ELF-1 (cell line): ENCODE data around the gene ATP6V1G2.

Experiments
- DNase-seq: peaks from one replicate; pipeline ENCODE4 v3.0.0-alpha.2; 2016; ENCODE audit warnings: low read depth, low spot score

The ATP6V1G2 gene

DNA sequence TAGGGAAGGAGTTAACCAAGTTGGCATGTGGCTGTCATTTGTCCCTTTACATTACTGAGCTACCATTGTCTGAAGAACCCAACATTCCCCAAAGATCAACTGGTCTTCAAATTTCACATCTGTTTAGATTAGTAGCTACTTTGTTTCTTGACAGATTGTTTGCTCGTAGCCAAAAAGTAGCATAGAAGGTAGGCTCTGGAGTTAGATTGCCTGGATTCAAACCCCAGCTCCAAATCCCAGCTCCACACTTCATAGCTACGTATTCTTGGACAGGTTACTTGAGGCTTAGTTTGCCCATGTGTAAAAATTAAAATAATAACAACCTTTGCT lies 2.1 kb upstream of the ATP6V1G2 start:
- no peak for DNase-seq

DNA sequence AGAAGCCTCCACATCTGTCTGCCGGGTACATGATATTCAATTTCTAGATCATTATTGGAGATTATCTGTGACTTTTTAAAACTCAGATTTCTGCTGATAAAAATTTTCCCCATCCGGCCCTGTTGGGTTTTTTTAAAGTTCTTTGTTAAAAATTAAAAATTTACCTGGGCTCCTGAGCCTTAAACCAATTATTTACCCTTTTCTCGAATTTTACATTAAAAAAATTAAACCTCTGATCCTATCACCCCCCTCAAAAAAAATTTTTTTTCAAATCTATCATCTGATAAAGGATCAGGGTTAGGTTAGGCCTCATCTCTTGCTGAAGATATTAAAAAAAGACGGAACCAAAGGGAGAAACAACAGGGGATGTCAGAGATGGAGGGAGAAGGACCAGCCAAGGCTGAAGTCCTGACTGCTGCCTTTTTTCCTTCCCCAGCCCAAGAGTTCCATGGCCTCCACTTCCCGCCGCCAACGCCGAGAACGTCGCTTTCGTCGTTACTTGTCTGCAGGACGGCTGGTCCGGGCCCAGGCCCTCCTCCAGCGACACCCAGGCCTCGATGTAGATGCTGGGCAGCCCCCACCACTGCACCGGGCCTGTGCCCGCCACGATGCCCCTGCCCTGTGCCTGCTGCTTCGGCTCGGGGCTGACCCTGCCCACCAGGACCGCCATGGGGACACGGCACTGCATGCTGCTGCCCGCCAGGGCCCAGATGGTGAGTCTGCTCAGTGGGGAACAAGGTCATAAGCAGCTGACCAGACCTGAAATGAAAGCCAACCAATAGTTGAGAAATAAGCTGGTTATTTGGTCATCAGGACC lies 1.5 kb upstream of the ATP6V1G2 start:
- DNase-seq: no peak

DNA sequence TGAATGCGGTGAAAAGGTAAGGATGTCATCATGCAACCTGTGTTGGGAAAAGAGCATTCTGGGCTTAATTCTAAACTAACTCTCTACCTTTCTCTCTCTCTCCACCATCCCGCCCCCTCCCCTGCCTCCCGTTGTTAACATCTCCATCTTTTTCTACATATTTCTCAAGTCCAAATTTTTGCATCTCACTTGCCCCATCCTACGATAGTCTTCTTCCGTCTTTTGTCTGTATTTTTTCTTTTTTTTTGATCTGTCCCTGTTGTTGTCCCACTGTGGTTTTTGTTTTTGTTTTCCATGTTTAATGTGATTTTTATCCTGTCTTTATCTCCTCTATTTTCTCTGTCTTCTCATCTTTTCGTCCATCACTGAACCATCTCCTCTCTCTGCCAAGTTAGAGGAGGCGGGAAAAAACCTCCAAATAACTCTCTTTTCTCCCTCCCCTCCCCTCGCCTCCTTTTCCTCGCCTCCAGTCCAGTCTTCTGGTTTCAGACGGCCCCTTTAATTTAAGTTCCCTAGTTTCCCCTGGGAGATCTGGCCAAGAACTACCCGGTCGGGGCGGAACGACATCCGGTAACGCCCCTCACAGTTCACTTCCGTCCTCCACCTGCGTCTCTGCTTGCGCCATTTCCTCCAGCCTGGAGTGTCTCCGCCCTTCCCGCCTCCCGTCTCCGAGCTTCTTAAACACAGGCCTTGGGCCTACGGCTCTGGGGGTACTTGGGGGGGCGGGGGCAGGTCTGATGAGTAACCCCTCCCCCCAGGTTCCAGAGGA lies 734 bp upstream of the ATP6V1G2 start, which contains the start of gene NFKBIL1:
TSS of gene NFKBIL1 (plus strand) at position 651 of the 769 bp plus-strand sequence. CDS start at position 738, 87 bp downstream.
- peak; percentile 96 for DNase-seq

DNA sequence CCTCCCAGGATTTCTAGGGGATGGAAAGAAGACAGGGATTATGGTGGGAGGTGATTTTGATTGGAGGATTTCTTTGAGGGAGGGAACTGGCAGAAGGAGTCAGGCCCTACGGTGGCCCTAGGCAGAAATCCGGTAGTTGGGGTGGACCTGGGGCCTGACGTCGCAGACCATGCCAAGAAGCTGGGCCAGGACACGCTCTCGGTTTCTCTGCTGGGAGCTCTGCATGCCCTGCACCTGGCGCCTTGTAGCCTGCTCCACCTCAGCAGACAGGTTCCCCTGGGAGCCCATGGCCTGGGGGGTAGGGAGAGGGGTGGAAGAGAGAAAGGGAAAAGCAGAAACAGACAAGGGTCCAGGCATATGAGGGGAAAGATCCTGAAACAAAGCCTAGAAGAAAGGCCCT lies 1.1 kb downstream of the ATP6V1G2 start:
- no peak for DNase-seq

DNA sequence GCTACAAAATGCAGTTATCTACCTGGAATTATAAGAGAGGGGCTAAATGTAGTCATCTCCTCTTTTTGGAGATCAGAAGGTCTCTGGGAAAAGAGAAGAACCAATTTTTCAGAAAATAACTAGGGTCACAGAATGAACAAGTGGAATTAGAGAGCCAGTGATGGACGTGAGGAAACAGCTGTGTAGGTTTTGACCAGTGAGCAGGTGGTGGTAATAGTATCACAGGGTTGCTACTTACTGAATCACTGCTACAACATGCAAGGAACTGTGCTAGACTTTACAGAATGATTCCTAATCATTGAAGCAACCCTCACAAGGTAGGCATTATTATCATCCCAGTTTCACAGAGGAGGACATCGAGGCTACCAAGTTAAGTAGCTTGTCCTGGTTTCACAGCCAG lies 1.7 kb downstream of the ATP6V1G2 start:
- DNase-seq: no peak

DNA sequence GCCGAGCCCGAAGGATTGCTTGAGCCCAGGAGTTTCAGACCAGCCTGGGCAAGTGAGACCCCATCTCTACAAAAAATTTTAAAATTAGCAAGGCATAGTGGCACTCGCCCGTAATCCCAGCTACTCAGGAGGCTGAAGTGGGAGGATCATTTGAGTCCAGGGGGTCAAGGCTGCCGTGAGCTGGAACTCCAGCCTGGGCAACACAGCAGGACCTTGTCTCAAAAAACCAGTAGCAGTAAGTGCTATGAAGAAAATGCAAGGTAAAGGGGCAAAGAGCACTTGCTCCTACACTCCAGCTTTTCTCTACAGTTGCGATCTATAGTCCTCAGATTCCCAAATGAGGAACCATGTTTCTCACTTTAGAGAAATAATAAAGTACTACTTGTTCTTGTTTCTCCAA lies 2.8 kb downstream of the ATP6V1G2 start:
- no peak for DNase-seq

DNA sequence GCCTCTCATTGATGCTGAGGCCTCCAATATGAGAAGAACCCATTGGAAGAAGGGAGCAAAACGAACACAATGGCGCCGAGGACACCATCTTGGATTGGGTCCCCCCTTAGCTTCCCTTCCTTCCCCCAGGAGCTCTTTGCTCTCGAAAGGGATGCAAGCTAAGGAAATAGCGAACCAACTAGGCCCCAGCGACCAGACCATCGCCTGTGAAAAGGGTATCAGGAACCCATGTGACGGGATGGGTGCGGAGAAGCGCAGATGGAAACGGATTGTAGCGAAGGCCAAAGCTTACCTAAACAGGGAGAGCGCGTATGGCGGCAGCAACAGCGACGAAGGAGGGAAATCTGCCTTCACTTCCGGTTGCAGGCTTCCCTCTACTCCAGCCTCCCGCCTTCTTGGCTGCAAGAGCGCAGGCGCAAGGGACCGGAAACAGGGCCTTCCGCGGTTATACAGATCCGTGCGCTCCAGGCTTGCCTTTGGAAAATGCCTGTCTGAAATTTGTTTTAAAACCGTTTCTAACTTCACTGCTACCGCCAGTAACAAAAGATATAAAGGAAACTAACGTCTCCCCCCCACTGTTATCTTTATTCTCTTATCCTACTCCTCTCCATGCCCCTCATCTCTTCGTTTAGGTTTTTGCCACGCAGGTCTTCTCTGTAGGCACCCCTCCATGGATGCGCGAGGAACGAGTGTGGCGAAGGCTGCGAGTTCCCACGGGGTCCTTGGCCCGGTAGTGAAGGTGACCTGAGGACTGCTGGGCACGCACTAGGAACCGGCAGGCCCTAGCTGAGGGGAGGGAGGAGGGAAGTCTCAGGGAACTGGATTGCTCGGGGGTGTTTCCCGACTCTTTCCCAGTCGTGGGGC lies 4.5 kb downstream of the ATP6V1G2 start, which contains the start of gene DDX39B:
TSS of gene DDX39B (minus strand) at position 346 of the 864 bp plus-strand sequence. CDS start 1,471 bp downstream, outside the sequence.
- peak; percentile 97 for DNase-seq

DNA sequence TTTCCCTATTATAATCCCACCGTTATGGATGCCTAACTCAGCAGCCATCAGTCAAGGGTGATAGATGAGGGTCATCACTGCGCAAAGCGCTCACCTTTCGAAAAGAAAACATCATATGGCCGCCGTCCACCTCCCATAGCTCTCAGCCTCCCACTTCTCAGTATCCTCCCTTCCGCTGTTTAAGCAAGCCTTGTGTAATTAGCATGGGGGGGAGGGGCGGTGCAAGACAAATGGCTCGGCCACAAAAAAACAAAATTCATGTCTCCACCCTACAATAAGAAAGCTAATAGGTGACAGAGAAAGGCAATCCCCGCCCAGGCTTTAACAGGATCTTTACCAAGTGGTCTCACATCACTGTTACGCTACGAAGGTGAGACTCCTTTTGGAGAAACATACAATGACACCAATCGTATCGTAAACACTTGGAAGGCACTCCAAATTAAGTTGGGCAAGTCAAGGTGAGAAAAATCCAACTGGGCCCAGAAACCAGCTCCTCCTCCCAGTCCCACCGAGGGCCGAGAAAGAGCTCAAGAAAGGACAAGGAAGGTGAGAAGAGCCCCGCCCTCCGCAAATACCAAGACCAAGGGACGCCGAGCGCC lies 5.2 kb downstream of the ATP6V1G2 start:
- peak; percentile 68 for DNase-seq

DNA sequence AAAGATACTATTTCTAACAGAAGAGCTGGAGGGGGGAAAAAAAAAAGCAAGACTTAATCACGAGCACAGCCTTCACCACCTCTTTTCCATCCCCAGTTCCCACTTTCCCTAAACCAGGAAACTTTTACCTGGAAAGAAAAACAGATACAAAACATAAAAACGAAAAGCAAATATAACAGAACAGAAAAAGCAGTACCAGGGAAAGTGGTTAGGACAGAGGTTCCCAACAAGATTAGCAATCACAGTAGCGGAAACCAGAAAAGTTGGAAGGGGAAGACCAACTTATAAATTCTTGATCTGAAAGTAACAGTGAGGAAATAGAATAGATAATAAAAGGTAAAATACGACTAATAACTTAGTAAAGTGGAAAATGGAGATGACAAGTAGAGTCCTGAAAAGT lies 5.8 kb downstream of the ATP6V1G2 start:
- no peak for DNase-seq

DNA sequence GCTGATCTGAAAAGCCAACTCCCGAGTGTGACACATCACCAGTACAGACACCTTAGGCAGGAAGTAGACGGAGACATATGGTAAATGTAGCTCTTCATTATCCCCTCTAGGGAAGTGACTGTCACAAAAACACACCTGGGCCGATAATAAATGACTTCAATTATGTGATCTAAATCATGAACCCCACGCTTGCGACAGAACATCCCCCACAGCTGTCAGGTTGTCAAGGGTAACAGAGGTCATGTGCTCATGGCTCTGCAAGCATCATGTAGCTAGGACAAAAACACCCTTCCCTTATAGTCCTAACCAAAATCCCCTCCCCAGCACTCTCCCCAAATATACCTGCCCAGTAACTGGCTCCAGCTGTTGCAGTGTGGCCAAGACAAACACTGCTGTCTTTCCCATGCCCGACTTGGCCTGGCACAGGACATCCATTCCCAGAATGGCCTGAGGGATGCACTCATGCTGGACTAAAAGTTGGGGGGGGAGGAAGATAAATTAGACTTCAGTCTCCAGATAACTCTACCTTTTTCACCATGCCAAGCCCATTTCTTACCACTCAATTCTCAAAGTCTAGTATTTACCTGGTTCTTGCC lies 7.5 kb downstream of the ATP6V1G2 start:
- DNase-seq: no peak

DNA sequence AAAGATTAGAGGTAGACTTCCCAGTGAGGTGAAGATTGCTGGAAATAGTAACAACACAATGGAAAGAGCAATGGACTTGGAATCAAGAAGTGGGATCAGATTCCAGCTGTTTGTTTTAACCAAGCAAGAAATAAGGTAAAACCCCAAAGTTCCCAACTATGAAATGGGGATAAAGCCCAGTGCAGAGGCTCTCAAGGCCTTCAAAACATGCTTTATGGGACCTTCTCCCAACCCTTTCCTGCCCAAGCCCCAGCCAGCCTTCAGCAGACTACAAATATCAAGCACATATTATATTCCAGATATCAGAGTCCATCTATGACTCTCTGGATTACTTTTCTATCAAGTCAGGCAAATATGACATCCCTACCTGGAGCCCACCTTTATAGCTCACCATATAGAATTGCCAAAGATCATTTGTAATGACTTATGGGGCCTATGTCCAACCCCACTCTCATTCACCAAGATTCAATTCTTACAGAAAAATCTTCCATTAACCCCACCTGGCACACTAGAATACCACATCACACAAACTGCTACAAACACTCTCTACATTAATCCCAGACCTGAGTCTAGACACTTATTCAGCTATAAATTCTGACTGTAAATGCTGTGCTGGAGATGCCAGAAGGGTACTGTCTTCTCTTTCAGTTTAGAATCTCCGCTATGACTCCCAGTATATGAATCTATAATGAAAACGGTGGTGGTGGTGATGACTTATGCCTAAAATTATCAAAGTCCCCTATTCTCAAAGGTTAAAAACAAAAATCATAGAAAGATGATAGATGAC lies 10.7 kb downstream of the ATP6V1G2 start:
- no peak for DNase-seq

DNA sequence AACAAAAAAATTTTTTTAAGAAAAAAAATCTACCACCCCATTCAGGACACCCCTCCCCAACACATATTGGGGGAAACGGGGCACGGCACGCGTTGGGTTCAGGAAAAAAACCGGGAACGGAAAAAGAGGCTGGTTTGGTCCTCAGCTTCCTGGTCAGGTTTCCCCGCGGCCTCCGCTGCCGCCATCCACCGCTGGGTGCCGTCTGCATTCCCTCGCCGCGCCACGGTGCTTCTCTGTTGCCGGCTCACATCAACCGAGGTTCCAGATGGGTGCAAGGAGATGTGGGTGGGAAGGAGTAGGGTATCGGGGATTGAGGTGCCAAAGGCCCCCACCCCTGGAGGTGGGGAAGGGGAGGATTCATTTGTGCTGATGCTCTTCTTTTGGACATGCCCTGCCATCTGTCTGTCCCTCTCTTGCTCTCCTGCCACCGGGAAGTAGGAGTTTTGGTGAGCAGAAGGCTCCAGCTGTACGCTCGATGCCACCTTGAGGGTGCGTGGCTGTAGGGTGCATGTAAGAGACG lies 11.8 kb downstream of the ATP6V1G2 start:
- no peak for DNase-seq

DNA sequence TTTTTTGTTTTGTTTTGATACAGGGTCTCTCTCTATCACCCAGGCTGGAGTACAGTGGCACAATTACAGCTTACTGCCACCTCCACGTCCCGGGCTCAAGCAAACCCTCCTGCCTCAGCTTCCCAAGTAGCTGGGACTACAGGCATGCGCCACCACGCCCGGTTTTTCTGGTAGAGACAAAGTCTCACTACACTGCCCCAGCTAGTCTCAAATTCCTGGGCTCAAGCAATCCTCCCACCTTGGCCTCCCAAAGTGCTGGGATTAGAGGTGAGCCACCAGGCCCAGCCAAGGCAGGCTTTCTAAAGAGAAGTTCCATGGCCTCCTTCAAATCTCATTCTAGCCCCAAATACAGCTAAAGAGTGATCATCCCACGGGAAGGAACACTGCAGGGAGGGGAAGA lies 12.4 kb downstream of the ATP6V1G2 start:
- no peak for DNase-seq

DNA sequence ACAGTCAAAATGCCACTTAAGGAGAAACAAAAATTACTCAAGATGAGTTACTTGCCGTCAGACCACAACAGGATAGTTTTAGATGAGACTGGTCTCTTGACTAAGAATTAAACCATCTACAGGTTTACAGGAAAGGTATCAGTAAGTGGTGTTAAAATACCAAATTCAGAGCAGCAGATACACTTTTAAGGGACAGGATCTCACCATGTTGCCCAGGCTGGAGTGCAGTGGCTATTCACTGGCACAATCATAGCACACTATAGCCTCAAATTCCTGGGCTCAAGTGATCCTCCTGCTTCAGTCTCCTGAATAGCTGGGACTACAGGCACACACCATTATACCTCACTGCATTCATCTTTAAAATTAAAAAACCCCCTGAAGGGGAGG lies 13.0 kb downstream of the ATP6V1G2 start:
- no peak for DNase-seq

DNA sequence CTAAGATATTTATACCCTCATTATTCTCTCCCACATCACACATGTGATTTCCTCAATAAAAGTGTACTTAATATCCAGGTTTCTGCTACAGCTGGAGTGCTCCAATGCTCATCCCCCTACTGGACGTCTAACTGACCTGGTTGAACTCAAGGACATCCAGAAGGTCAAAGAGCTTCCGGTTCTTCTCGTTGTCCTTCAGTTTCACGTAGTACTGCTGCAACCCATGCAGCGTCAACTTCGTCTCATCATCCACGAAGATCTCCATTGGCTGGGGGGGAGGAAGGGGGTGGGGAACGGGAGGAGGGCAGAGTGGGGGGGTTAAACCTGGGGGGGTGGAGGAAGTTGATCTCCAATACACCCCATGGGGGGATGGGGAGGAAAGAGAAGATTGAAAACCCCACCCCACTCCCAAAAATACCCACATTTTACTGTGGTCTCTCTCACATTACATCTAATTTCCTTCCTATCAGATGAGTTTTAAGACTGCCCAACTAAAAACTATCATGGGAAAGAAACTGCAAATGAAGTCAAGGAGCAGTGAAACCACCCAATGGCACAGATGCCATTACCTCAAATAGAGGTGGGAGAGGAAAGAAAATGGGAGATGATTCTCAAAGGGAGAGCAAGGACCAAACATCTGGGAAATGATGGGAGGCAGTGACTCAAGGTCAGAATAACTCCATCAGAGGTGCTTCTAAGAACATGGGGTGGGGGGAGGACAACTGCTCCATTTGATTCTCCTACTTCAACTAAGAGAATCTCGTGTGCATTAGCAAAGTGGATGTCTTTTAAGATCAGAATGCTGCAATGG lies 13.6 kb downstream of the ATP6V1G2 start:
- DNase-seq: no peak

DNA sequence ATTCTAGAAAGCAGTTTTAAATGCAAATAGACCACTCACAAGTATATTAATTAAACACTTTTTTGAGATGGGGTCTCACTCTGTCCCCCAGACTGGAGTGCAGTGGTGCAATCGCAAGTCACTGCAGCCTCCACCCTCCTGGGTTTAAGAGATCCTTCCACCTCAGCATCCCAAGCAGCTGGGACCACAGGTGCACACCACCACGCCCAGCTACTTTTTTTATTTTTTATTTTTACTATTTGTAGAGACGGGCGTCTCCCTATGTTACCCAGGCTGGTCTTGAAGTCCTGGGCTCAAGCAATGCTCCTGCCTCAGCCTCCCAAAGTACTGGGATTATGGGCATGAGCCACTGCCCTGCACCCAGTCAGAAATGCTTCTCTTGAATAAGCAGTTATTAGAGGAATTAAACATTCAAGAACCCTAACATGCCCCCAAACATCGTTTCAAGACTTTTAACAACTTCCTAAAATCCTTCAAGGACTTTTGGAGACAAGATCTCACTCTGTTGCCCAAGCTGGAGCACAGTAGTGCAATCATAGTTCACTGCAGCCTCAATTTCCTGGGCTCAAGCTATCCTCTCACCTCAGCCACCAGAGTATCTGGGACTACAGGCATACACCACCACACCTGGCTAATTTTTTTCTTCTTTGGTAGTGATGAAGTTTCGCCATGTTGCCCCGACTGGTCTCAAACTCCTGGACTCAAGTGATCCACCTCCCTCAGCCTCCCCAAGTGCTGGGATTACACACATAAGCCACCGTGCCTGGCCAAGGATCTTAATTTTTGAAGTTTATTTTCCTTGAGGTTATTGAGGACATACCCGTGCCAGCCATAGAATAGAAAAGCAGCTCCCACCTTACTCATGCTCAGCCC lies 14.4 kb downstream of the ATP6V1G2 start:
- no peak for DNase-seq

DNA sequence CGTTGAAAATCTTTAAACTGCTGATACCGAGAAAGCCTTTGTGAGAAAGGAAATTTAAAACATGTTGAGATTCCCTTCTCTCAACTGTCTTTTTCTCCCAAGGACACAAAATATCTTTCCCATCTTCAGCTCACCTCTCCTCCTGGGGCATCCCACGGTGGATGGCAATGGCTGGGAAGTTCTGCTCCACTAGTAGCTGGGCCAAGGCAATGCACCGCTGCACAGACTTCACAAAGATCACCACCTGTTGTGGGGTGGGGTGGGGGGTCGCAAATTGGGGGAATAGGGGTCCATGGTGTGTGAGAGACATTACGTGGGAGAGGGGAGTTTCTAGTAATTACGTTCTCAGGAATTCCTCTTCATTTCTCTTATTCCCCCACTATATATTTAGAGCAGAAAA lies 15.2 kb downstream of the ATP6V1G2 start:
- no peak for DNase-seq

DNA sequence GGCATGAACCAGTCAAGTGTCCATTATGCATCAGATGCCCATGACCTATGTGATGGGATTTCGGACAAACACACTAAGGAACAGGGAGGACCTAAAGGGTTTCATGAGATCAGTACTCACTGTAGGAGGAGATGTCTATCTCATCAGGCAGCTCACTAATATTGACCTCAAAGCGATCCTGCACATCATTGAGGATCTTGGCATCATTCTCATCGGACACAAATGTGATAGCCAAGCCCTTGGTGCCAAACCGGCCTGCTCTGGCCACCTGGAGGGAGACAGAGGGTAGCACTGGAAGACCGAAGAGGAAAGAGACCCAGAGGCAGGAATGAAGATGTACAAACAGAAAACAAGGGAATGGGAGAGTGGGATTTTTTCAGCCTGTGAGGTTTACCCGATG lies 15.7 kb downstream of the ATP6V1G2 start:
- no peak for DNase-seq
